HuH-7.5 (cell line): ENCODE results near the gene ARSJ.

Experiments
- DNase-seq: peaks from one replicate; pipeline ENCODE4 v3.0.0; 2011; ENCODE audit warnings: low spot score

Gene ARSJ

DNA sequence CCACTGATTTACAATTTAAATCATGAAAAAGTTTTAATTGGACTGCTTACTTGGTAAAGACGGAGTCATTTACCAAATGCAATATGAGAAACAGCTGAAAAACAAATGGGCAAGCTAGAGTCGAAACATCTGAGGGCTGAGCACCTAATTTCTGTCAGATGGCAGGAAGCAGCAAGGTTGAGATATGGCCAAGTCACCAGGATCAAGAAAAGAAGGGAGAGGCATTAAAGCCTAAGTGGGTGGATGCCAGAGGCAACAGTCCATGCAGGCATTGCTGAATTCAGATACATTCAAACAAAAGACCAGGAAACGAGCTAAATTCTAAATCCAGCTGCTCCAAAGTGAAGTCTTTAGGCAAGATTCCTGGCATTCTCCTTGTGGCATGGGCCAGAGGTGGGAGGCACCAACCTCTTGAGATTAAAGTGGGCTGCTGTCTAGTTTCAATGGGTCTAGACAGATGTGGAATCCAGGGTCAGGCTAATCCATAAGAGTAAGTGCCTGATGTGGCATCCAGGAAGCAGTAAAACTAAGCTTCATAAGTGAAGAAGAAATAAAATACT, 8.0 kb upstream of the ARSJ start:
- no peak for DNase-seq

DNA sequence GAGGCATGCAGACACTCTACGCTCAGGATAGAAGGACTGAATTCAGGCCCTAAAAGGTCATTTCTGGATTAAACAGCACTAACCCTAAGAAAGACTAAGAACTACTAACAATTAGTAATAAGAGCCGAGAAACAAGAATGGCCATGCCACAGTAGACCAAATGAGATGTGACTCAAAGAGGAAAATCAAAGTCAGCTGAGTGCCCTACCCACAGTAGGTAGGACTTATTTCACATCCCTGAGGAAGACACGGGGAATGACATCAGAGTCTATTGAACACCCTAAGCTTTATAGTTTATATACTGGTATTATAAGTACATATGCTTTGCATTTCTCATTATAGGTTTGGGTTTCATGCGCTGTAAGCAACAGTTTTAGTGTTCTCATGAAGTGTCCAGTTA, 2.7 kb upstream of the ARSJ start:
- no peak for DNase-seq

DNA sequence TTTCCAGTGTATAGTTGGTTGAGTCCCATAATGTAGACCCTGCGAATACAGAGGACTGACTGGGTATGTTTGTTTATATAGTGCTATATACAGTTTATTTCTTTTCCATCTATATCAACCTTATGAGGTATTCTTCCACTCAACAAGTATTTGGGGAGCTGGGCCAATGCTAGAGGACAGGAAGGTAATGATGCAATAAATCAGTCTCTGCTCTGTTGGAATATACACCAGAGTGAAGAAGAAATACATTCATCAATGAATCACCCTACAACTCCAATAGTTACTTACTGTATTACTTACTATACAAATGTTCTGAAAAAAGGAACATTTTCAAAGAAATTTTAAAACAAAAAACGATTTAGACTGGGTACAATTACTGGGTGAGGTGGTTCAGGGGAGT, 2.1 kb upstream of the ARSJ start:
- DNase-seq = no peak

DNA sequence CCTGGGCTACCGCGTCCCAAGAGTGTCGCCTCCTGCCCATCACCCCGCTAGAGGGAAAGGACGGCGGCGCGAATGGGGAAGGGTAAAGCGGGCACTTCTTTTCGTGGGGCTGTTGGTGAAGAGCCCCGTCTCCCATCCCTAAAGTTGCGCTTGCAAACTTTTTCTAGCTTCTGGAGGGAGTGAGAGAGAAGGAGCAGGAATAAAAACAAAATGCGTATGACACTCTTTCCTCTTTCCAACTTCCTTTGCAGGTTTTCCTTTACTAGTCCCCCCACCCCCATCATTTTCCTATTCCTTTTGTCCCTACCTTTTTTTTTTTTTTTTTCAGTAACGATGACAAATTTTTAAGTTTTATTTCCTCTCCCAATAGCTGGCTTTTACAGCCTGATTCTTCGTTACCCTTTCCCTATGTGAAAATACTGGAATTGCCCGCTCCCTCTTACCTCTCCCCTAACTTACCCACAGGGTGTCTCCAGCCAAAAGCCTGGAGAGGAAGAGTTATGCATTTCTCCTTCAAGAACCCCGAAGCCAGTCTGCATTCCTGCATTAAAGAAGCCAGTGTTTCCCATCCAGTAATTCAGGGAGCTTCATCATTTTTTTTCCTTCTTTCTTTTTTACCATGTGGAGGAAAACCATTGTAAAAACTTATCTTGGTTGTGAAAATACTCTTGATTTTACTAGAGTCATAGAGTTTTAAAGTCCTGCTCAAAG, 613 bp upstream of the ARSJ start:
- DNase-seq = no peak

DNA sequence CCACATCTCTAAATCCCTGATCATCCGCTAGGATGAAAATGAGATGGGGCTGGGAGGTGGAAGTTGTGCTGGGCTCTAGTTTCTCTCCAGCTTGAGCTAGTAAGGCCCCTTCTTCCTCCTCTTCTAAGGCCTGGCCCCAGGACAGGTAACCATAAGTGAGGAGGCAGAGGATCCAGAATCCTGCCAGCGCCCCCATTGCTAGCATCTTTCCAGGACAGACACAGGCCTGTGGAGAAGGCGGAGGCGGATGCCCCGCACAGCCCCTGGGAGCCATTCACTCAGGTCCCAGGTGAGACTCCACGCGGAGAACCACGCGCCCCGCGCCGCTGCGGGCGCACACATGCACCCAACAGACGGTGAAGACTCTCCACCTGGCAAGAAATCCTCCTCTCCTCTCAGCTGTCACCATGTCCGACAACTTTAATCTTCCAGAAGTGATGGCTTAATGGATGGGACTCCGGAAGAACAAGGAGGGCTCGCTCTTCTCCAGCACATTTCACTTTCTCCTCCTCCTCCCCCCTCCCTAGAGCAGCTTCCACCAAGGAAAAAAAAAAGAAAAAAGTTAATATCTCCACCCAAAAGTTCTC, 793 bp downstream of the ARSJ start:
- DNase-seq = no peak

DNA sequence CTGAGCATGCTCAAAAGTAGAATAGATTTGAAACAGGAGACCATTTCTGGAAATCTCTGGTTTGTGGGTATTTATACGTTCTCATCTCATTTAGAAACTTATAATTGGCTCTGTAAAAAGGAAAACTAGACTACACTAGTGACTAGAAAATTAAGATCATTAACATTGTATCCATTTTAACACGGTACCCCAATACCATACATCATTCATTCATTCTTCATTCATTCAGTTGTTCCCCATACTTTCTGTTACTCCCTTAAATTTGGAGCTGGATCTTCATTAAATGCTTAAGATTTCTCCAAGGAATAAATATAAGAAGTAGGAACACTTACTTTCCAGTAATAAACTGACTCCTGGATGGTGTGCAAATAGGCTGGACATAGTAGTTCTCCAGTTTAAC, 1.3 kb downstream of the ARSJ start:
- DNase-seq = no peak

DNA sequence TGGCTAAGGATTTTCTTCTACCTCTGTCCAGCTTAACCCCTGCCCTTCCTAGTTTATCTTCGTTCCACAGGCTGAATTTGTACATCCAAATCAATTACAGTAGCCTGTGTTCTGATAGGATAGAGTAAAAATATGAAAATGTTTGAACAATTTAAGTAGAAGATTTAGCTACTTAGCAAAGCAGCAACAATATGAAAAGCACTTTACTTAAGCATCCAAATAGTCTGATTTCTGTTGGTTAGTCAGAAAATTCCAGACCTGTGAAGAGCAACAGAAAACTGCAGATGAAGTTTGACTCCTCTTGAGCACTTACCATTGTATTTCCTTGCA, 2.0 kb downstream of the ARSJ start:
- no peak for DNase-seq

DNA sequence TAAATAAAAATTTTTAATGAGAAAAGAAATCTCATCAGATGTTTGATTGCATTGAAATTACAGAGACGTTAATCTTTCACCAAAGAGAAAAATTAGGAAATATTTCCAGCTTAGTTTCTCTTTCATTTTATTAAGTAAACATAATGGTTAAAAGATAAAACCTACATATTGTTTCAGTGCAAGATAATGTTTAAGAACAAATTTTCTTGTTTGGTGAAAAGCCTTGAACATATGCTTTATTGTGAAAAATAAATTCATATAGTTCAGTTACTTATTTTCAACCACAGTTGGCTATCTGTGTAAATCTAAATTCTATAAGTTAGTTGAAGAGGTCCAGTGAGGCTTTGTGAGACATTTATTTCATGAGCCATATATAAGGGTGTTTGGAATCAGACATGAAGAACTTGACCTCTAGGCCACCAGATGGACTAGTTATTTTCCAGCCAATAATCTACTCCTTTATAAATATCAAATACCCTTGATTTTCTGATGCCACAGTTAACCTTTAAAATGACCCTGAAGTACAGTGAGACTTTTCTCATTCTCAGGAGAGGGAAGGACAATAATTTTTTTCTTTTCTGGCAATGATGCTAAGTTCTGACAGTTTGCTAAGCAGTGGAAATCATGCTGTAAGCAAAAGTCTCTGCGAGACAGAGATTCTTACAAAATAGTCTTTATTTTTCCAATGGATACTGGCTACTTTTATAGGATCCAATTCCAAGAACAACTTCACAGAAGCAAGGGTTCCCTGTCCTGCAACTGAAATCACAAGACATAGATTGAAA, 2.5 kb downstream of the ARSJ start:
- no peak for DNase-seq

DNA sequence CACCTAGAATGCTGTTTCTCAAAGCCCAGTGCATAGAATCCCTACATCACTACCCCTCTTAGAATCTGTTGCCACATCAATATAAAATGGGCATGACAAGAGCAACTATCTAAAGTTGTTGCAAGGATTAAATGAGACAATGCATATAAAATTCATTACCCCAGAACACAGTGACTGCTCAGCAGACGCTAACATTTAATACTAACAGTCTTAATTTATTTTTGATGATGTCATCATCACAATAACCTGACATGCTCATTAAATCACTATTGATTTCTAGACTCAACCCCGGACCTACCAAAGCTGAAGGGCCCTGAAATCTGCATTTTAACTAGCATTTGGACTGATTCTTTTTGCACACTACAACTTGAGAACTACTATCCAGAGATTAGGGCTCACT, 3.9 kb downstream of the ARSJ start:
- DNase-seq = no peak

DNA sequence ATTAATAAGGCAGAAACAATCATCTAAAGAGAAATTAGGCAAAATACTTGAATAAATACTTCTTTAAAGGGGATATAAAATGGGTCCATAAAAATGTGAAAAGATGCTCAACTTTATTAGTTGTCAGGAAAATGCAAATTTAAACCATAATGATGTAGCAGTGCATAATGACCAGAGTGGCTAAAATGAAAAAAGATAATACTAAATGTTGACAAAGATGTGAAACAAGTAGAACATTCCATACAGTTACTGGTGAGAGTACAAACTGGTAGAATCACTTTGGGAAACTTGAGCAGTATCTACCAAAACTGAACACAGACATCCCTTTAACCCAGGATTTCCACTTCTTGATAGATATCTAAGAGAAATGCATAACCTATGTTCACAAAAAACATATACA, 5.0 kb downstream of the ARSJ start:
- no peak for DNase-seq

DNA sequence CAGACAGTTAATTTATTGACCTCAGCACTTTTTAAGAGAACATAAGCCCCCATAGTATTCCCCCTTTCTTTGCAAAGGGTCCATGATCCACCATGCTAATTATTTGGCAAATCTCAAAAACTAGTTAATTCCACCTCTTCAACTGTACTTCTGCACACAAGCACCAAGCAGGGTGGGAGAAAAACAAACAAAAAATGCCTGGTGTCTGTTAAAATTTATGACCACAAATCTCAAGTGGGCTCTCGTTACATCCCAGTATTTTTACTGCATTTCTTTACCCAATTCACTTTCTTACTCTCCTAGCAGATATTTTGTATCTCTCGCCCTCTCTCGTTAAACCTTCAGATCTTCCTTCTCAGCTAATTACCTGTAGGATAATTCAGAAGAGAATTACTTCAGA, 6.1 kb downstream of the ARSJ start:
- DNase-seq = no peak

DNA sequence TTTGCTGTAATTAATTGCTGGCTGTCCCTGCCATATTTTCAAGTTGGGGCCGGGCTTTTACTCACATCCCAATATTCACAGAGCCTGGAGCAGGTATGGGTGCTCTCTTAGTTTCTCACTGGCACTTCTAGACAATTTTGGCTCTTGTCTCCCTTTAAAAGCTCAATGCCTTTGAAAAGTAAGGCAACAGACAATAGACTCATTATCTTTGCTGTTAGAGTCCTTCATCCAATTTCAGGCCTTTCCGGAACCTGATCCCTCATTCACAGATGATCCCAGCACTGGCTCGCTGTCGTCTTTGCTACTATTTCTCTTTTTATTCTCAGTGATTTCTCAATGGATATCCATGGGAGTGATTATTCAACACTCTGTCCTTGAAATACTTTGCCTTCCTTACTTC, 6.7 kb downstream of the ARSJ start:
- DNase-seq = no peak

DNA sequence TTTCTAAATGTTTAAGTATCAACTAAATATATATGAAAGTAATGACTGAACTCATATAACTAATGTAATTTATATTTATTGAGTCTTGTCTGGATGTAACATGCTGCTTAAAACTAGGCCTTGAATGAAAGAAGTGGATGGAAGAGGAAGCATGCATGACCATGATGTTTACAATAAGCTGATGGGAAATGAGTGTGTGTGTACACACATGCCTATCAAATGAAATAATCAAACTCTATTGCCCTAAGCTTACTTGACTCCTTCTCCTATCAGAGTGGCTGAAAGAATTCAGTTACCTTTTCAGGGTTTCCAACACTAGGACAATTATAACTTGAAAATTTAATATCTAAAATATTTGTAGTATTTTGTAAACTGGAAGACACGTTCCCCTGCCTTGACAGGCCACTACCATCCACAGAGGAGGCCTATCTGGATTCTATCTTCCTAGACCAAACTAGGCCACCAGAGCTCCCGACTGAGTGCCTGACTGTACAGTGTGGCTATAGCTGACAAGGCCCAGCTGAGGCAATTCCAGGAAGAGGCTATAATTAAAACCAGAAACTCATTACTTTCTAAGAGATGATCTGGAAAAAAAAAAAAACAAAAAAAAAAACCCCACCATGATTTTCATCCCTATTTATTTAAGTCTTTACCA, 7.6 kb downstream of the ARSJ start:
- no peak for DNase-seq

DNA sequence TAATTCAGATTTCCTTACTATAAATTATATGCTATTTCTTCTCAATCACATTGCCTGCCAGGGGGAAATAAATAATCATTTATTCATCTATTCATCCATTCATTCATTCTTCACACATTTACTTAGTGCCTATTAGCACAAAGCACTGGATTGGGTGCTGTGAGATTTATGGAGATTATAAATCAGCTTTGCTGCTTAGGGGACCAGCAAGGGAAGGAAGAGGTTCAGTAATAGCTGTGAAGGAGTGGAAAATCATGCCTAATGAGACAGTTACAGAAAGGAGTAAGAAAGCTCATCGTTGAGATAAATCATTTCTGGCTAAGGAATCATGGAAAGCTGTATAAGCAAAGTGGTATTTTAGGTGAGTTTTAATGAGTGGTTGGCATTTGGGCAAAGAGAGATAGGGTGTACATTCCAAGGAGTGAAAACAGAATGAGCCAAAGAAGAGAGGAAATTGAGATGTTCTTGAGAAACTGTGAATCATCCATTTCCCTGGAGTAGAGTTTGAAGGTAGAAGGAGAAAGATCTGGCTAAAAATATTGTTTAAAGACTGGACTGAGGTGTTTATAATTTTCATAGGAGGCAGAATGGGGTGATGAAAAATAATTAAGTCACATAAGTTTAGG, 9.6 kb downstream of the ARSJ start:
- DNase-seq = no peak

DNA sequence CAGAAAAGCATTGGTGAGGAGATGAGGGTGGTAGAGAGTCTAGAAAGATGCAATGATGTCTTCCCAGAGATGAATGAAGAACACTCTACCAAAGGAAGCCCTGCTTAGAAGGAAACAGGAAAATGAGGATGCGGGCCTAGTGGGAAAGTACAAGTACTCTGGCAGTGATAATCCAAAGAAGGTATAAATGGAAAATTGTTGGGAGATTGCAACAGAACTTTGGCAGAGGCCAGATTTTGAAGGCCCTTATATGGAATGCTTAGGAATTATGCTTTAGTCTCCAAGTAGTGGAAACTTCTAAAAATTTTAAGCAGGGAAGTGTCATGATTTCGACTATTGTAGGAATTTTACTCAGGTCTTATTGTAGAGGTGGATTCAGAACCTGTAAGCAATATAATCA, 11.0 kb downstream of the ARSJ start:
- DNase-seq = no peak

DNA sequence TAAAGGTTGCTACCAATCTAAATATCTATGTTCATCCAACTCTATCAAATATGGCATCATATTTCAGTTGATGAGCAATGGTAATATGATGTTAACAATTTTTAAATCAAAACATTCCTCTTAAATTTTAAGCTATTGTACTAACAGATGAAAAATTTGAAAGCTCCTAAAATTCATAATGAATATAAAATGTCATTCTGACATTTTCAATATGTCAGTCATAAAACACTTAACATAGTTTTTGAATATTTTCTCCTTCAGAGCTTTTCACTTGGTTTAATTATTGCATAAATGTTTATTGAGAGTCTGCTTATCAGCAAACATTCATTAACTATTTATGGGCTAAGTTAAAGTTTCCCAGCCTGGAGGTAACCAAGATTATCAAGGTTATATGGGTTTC, 11.8 kb downstream of the ARSJ start:
- no peak for DNase-seq

DNA sequence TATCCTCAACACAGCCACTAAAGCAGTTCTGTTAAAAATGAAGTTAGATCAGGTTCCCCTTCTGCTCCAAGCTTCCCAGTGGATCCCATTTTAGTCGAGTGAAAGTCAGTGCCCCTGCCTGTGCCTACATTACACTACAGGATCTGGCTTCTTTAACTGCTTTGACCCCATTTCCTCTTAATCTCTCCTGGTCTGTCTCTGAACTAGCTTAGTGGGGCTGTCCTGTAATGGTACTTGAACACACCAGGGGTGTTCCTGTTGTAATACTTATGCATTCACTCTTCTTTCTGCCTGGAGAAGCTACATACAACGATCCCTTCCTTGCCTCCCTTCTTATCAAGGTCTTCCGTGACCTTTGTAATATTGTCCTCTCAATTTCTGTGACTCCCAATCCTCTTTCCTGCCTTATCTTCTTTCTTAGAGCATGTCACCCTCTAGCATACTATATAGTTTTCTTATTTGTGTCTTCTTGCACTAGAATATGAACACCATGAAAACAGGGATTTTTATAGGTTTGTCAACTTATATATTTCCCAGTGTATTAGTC, 16.7 kb downstream of the ARSJ start:
- no peak for DNase-seq

DNA sequence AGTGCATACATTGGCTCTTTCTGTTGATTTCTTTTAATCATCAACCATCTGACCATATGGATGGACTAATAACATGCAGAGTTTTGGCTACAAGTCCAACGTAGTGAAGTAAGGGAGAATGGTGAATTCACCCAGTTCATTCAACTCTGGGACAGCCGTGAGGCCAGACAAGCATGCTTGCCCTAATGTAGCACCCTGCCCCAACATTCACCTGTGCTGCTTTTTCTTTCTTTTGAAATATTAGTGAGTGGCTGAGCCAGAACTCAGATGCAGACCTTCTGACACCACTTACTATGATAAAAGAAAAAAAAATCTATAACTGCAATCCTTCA, 17.5 kb downstream of the ARSJ start:
- DNase-seq = no peak

DNA sequence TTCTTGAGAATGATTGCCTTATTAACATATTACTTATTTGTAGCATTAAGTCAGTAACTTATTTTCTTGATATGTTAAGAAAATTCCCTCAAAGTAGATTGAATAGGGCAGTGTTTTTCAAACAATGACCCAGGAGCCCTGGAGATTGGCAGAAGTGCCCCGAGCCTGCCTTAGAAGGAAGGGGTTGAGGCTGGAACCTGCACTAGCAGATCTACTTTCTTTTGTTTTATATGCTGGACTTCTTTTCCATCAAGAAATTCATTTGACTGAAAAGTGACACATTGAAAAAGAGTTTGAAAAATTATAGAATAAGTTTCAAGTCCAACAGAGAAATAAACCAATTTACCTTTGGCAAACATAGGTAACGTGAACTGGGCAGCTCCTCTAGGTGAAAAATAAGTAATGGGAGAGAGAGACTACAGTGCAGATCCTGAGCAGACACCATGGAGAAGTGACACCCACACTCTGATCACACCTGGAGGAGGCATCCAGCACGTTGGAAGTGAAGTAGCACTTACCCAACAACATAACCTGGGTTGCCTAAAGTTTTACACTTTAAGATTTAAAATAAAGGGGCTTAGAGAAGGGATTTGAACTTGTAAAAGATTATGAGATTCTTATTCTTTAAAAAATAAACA, 18.6 kb downstream of the ARSJ start:
- no peak for DNase-seq

DNA sequence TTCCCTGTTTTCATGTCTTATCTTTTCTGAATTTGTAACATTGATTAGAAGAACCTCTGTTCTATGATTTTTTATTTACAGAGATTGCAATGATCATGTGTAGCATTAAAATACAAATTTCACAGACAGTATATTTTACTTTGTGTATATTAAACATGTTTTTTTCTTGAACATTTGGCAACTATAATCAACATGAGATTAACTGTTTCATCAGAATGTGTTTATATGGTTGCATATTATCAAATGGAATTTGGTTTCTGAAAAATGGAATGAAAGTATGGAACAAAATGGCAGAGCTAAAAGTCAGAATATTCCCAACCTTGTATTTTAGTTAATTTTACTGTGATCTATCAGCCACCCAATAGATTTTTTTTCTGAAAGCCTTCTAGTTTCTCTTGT, 19.9 kb downstream of the ARSJ start:
- no peak for DNase-seq

DNA sequence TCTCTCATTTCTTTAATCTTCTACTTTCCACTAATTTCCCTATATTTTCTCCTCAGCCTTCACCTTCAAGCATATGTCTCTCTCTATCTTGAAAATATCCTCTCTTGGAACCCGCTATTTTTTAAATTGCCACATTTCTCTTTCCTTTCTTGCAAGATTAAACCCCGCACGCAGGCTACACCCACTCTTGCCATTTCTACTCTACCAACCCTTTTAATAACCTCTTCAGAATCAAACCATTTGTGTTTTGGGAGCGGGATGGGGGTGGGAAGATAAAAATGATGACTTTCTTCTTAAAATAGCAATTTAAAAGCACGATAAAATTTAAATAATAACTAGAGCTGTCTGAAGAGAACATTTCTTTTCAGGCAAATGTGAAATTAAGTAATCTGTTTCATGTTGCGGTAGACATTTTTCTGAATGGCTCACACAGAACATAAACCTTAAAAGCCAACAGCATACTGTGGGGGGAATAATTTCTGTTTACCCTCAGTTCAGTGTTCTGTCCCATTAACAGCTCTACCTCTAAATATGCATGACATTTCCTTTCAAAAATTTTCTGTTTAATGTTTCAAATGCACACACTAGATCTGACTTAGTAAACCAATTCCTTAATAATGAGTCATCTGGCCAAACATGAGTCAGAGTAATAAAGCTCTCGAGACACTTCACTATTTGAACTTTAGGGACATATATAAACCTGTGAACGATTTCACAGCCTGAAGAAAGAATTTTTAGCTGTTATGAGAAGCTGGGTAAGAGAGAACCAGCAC, 20.5 kb downstream of the ARSJ start:
- no peak for DNase-seq
